Cerebellar cortex (tissue), 1 donor: Measurements from ENCODE around the gene B4GALT1.
A peak's percentile ranks its signal among the peaks of the same experiment; 100 is the strongest.

Experiments used
- DNase-seq: peaks from one replicate; pipeline ENCODE4 v3.0.0-alpha.2; 2015; ENCODE audit warnings: low spot score

The B4GALT1 gene

GRCh38 chr9:33139421-33140228 is 27.5 kb downstream of the B4GALT1 start:
- peak; percentile 93 for DNase-seq

GRCh38 chr9:33138768-33139167 is 28.4 kb downstream of the B4GALT1 start:
- no peak for DNase-seq

GRCh38 chr9:33137781-33138264 is 29.3 kb downstream of the B4GALT1 start:
- DNase-seq, result no peak

GRCh38 chr9:33136721-33137670 is 30.1 kb downstream of the B4GALT1 start:
- no peak for DNase-seq

- DNase-seq, result no peak
Measured at GRCh38 chr9:33135470-33135958, 31.6 kb downstream of the B4GALT1 start.

GRCh38 chr9:33135031-33135461 is 32.1 kb downstream of the B4GALT1 start:
- DNase-seq, result no peak

GRCh38 chr9:33133186-33133585 is 34.0 kb downstream of the B4GALT1 start:
- no peak for DNase-seq

GRCh38 chr9:33131790-33132772 is 35.1 kb downstream of the B4GALT1 start:
- DNase-seq, result no peak

- no peak for DNase-seq
Measured at GRCh38 chr9:33130961-33131789, 36.0 kb downstream of the B4GALT1 start.

GRCh38 chr9:33129886-33130881 is 37.0 kb downstream of the B4GALT1 start:
- DNase-seq, result no peak

GRCh38 chr9:33129251-33129885 is 37.8 kb downstream of the B4GALT1 start:
- DNase-seq, result no peak

- no peak for DNase-seq
Measured at GRCh38 chr9:33128570-33128969, 38.6 kb downstream of the B4GALT1 start.

GRCh38 chr9:33127881-33128280 is 39.3 kb downstream of the B4GALT1 start:
- DNase-seq, result no peak

GRCh38 chr9:33125871-33126823 is 41.0 kb downstream of the B4GALT1 start:
- no peak for DNase-seq

GRCh38 chr9:33125461-33125860 is 41.7 kb downstream of the B4GALT1 start:
- no peak for DNase-seq

GRCh38 chr9:33124751-33125381 is 42.3 kb downstream of the B4GALT1 start:
- no peak for DNase-seq

- DNase-seq, result no peak
Measured at GRCh38 chr9:33124046-33124445, 43.1 kb downstream of the B4GALT1 start.
